ENCODE data around the gene GOLT1B.

GRCh38 chr12:21471294-21471693 lies 30.3 kb upstream of the GOLT1B start:
- TF ChIP-seq, protein P1, sequence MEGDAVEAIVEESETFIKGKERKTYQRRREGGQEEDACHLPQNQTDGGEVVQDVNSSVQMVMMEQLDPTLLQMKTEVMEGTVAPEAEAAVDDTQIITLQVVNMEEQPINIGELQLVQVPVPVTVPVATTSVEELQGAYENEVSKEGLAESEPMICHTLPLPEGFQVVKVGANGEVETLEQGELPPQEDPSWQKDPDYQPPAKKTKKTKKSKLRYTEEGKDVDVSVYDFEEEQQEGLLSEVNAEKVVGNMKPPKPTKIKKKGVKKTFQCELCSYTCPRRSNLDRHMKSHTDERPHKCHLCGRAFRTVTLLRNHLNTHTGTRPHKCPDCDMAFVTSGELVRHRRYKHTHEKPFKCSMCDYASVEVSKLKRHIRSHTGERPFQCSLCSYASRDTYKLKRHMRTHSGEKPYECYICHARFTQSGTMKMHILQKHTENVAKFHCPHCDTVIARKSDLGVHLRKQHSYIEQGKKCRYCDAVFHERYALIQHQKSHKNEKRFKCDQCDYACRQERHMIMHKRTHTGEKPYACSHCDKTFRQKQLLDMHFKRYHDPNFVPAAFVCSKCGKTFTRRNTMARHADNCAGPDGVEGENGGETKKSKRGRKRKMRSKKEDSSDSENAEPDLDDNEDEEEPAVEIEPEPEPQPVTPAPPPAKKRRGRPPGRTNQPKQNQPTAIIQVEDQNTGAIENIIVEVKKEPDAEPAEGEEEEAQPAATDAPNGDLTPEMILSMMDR (IDR thresholded peaks at IDR 0.05; ENCODE audit: borderline replicate concordance, extremely low read depth, low read length, poor library complexity, severe bottlenecking): no peak
- no peak for TF ChIP-seq EZH2 (IDR thresholded peaks at IDR 0.05; ENCODE audit: borderline replicate concordance, low read depth, low read length, severe bottlenecking)

Data from DND-41 (cell line).